ENCODE measurements around the gene PLEKHB1.

PLEKHB1 gene, protein sequence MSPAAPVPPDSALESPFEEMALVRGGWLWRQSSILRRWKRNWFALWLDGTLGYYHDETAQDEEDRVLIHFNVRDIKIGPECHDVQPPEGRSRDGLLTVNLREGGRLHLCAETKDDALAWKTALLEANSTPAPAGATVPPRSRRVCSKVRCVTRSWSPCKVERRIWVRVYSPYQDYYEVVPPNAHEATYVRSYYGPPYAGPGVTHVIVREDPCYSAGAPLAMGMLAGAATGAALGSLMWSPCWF

GRCh38 chr11:73645972-73646631 lies at the start of gene PLEKHB1:
PLEKHB1 (plus strand) TSS chr11:73646581; CDS start chr11:73646609, 28 bp downstream.
- no peak for DNase-seq

- no peak for DNase-seq
Measured at GRCh38 chr11:73597336-73597955, 48.9 kb upstream of the PLEKHB1 start.

DNA sequence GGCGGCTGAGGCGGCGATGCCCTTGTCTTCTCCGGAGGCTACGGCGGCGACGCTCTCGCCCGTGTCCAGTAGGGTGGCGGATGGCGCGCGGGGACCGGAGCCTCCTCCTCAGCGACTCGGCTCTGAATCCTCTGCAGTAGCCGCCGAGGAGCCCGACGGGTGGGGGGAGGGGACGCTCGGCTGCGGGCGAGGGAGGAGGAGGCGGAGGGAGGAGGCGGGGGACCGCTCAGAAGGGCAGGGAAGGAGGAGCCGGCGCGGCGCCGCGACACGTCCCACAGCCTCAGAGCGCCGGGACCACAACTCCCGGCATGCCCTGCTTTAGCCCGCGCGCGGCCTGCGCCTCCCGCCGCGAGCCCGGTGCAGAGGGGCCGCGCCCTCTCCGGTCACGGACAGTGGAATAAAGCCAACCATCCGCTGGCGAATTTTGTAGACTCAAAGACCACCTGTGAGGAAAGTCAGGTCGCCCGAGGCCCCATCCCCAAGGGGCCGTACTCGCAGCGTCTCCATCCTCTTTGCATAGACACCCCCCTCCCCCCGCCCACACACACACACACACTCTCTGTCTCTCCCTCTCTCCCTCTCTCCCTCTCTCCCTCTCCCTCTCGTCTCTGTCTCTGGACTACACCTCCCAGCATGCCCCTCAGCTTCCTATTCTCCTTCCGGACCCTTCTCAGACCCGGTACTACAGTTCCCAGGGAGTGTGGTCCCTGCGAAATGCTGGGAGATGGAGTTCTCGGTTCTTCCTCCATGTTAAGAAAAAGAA lies 48.2 kb upstream of the PLEKHB1 start, which contains the start of gene FAM168A:
Gene FAM168A (minus strand): TSS at position 157 of the 763 bp plus-strand sequence. CDS start 129,638 bp downstream, outside the sequence.
- DNase-seq = peak; percentile 97

DNA sequence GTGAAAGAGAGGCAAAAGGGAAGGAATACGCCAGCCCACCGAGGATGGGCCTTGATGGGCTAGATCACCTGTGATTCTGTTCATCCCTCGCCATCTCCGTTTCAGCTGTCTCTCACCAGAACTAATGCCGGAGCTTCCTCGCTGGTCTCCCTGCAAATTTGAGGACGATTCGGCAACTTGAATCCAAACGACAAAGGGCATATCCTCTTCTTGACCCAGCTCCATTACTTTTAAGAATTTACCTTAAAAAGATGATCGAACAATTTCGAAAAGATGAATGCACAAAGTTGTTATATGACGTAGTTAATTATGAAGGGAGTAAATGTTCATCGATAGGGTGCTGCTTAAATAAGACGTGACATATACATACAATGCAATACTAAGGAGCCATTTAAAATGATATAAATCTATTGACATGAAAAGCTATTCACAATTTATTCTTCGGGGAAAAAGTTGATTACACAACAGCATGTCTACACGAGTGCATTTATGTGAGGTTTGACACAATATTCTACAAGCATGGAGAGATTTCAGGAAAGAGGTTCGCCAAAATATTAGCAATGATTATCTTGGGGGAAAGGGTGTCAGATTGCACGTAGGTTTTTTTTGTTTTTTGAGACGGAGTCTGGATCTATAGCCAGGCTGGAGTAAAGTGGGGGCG lies 47.5 kb upstream of the PLEKHB1 start:
- no peak for DNase-seq

GRCh38 chr11:73612601-73613140 lies 33.7 kb upstream of the PLEKHB1 start:
- no peak for DNase-seq

- no peak for DNase-seq
Measured at GRCh38 chr11:73614591-73614990, 31.8 kb upstream of the PLEKHB1 start.

DNA sequence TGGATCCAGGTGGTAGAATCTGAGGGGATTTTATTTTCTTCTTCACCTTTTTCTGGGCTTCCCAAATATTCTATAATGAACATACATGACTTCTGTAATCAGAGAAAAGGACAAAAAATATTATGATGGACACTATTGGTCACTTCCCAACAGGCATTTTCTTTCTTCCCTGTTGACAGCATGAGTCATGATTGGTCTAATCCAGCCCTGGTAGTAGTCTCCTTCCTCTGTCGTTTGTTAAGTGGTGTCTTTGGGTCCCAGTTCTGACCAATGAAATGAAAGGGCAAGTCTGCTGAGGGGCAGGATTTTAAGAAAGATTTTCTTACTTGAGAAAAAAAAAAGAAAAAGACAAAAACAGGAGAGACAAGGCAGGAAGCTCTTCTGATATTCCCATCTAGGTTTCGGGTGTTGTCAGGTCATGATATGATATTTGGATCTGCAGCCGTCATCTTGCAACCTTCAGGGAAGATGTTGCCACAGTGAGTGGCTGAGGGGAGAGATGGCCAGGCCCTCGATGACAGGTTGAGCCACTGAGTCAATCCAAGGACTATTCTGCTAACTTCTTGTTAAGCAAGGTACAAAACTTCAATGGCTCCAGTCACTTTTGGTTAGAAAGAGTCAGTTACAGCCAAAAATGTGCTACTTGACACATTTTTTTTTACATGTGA lies 23.3 kb upstream of the PLEKHB1 start:
- no peak for DNase-seq

DNA sequence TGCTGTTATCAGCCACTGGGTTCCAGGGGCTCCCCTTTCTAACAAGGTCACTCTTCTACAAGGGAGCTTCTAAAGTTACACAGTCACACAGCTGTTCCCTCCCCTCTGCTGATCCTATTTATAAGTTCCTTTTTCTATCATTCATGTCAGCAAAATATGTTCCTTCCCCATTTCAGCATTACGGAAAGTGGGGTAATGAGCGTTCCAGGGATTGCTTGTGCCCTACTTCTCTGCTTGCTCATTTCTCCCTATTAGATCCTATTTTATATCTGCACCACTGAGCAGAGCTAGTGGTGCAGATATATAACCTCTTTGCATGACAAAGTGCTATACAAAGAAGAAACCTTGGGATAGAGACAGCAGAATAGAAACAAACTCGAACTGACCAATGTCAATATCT lies 22.7 kb upstream of the PLEKHB1 start:
- DNase-seq = no peak

DNA sequence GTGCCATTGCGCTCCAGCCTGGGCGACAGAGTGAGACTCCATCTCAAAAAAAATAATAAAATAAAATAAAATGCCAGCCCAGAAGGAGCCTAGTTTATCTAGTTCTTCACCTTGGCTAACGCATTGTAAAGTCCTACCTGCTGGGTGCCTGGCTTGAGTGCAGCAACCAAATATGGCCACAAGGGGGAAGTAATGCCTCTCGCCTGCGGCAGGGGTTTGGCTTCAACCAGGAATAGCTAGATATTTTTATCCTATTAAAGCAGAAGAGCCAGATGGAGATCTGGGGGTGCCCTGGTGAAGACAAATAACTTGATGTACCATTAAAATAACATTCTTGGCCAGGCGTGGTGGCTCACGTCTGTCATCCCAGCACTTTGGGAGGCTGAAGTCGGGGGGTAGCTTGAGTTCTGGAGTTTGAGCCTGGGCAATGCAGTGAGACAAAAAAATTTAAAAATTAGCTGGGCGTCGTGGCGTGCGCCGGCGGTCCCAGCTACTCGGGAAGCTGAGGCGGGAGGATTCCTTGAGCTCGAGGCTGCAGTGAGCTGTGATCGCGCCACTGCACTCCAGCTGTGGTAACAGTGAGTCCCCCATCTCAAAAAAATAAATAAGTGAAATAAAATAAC lies 20.6 kb upstream of the PLEKHB1 start:
- peak; percentile 69 to 77 for DNase-seq

DNA sequence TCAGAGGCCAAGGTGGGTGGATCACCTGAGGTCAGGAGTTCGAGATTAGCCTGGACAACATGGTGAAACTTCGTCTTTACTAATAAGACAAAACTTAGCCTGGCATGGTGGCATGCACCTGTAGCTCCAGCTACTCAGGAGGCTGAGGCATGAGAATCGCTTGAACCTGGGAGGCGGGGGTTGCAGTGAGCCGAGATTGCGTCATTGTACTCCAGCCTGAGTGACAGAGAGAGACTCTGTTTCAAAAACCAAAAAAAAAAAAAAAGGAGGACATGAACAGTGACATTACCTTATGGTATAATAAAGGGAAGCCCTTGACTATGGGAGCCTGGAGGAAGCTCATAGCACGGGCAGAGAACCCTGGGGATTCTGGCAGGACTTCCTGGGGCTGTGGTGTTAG lies 16.5 kb upstream of the PLEKHB1 start:
- DNase-seq = no peak

- no peak for DNase-seq
Measured at GRCh38 chr11:73632996-73633395, 13.4 kb upstream of the PLEKHB1 start.

GRCh38 chr11:73633999-73634398 lies 12.4 kb upstream of the PLEKHB1 start:
- DNase-seq = no peak

DNA sequence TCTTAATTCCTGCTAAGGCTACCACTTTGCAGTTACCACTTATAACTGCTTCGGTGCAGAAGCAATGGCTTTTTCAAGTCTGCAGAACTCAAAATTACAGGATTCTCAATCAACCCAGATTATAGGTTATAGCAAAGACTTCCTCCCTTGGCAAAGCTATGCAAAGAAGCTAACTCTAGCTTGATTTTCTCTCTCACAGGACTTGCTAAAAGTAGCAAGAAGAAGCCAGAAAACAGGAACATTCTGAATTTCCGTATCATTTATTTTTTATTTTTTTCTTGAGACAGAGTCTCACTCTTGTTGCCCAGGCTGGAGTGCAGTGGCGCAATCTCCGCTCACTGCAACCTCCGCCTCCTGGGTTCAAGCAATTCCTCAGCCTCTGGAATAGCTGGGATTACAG lies 10.7 kb upstream of the PLEKHB1 start:
- DNase-seq = no peak

GRCh38 chr11:73636249-73636648 lies 10.1 kb upstream of the PLEKHB1 start:
- no peak for DNase-seq

- DNase-seq = no peak
Measured at GRCh38 chr11:73637012-73637411, 9.4 kb upstream of the PLEKHB1 start.

GRCh38 chr11:73640592-73640991 lies 5.8 kb upstream of the PLEKHB1 start:
- no peak for DNase-seq

DNA sequence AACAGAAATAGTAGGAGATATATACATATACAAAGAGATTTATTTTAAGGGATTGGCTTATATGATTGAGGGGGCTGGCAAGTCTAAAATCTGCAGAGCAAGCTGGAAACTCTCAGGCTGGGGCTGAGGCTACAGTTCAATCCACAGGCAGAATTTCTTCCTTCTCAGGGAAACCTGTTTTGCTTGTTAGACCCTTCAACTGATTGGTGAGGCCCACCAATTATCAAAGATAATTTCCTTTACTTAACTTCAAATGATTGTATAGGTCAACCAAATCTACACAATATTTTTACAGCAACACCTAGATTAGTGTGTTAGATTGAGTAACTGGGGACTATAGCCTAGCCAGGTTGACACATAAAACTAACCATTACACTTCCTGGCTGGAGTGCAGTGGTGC lies 4.7 kb upstream of the PLEKHB1 start:
- DNase-seq = no peak

- DNase-seq = no peak
Measured at GRCh38 chr11:73645121-73645969, 1.0 kb upstream of the PLEKHB1 start.

DNA sequence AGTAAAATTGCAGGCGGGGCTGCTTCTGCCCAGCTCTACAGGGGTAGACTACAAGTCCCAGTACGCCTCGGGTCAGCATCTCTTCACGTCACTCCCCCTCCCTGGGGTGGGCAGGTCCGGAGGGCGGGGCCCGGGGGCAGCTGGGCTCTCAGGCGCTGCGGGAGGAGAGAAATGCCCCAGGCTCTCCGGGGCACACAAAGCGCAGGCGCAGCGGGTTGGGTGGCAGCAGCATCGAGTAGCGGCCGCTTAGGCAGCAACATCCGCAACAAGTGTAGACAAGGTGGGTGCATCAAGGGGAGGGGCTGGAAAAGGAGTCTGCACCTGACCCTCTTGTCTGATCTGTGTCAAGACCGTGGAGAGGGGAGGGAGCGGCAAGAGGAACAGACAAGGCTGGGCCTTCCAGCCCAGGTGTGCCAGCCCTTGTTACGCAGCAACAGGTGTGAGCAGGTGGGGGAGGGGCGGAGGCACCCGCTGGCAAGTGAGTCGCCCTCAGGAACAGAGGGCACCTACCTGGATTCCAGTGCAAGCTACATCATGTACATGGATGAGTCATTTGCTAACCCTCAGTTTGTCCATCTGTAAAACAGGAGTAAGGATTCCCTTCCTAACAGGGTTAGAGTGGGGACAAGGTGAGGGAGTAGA lies 1.2 kb downstream of the PLEKHB1 start:
- peak; percentile 92 to 94 for DNase-seq

GRCh38 chr11:73648121-73648520 lies 1.7 kb downstream of the PLEKHB1 start:
- DNase-seq = no peak

Data from NCI-H2081 (cell line).